GM12891 (cell line): ENCODE measurements around the gene TRAF1.

Experiments
- PAX5 ChIP-seq: IDR thresholded peaks from 2 replicates; pipeline ENCODE4 v1.6.1; 2011; ENCODE audit warnings: low read length, moderate library complexity, mild to moderate bottlenecking; ENCODE audit not compliant: insufficient read depth, severe bottlenecking
- POLR2A ChIP-seq: IDR thresholded peaks from 2 replicates; pipeline ENCODE4 v1.6.1; 2011; ENCODE audit warnings: low read depth, low read length, control low read depth
- POLR2AphosphoS5 ChIP-seq: IDR thresholded peaks from 2 replicates; pipeline ENCODE4 v1.6.1; 2011; ENCODE audit warnings: low read depth, low read length, control low read depth
- POU2F2 ChIP-seq: IDR thresholded peaks from 2 replicates; pipeline ENCODE4 v1.6.1; 2011; ENCODE audit warnings: low read depth, mild to moderate bottlenecking, control low read depth, low read length, moderate library complexity
- SPI1 ChIP-seq: IDR thresholded peaks from 2 replicates; pipeline ENCODE4 v1.6.1; 2011; ENCODE audit warnings: low read depth, low read length, control low read depth
- TAF1 ChIP-seq: IDR thresholded peaks from 2 replicates; pipeline ENCODE4 v1.6.1; 2011; ENCODE audit warnings: low read depth, low read length, control low read depth

- TF ChIP-seq POLR2A = no peak
- TF ChIP-seq POLR2AphosphoS5 = no peak
- no peak for TF ChIP-seq SPI1
- TF ChIP-seq POU2F2 = no peak
- TF ChIP-seq TAF1 = no peak
- no peak for TF ChIP-seq PAX5
Measured at GRCh38 chr9:120950421-120951388, 24.1 kb upstream of the TRAF1 start.
